ENCODE results near the gene GNA14. TPM values are rescaled to one million over a fixed set of nuclear protein-coding genes. Genes with fewer than 3 reads are reported as not detected.

GNA14 gene
- total and polyA plus RNA-seq, 2 donors (not counting 1 experiment from before 2014, with no cell fraction given) = 0.50 to 0.52 TPM

DNA sequence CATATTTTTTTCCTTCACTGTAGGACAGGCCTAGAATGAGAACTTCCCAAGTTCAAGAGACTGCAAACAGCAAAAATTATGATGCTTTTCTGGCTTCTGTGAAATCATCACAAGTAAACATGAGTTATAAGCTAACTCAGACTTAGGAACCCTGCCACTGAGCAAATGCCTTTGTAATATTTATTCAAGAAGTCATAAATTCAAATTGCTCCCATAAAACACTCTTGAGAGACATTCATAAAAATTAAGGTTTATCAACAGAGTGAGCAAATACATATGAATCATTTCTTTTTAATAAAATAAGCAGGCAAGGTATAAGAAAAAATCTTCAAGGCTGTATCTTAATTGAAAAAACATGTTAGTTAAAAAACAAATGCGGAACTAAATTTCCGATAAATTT, 124.2 kb downstream of the GNA14 start:
- no peak overlapping the region for H2AFZ ChIP-seq (ENCODE audit: low read length)
- DNase-seq (ENCODE audit: low read depth in 2 of 2) = no peak
- no peaks in the 10 kb centered on the region for H3K36me3 ChIP-seq (ENCODE audit: control insufficient read depth, insufficient read depth, low read length)
- TF ChIP-seq, protein P1, sequence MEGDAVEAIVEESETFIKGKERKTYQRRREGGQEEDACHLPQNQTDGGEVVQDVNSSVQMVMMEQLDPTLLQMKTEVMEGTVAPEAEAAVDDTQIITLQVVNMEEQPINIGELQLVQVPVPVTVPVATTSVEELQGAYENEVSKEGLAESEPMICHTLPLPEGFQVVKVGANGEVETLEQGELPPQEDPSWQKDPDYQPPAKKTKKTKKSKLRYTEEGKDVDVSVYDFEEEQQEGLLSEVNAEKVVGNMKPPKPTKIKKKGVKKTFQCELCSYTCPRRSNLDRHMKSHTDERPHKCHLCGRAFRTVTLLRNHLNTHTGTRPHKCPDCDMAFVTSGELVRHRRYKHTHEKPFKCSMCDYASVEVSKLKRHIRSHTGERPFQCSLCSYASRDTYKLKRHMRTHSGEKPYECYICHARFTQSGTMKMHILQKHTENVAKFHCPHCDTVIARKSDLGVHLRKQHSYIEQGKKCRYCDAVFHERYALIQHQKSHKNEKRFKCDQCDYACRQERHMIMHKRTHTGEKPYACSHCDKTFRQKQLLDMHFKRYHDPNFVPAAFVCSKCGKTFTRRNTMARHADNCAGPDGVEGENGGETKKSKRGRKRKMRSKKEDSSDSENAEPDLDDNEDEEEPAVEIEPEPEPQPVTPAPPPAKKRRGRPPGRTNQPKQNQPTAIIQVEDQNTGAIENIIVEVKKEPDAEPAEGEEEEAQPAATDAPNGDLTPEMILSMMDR (conservative IDR thresholded peaks at IDR 0.05 in 1 of 2, IDR thresholded peaks at IDR 0.05 in 1 of 2; ENCODE audit: low read depth in 1 of 2, low read length in 2 of 2) = no peak
- TF ChIP-seq EZH2 (IDR thresholded peaks at IDR 0.05; ENCODE audit: low read length, missing control alignments) = no peak
- H3K4me2 ChIP-seq (ENCODE audit: extremely low read depth, insufficient read depth, low read length) = no peak overlapping the region
- no peaks in the 10 kb centered on the region for H4K20me1 ChIP-seq (ENCODE audit: control insufficient read depth, extremely low read depth, insufficient read depth, low read length)
- no peak overlapping the region for H3K27ac ChIP-seq (ENCODE audit: insufficient read depth, low read length)
- H3K9ac ChIP-seq (ENCODE audit: insufficient read depth, low read length) = no peak overlapping the region
- no peaks in the 10 kb centered on the region for H3K9me3 ChIP-seq (ENCODE audit: control insufficient read depth, insufficient read depth, low read depth, low read length)
- no peak overlapping the region for H3K4me3 ChIP-seq (replicated peaks in 1 of 4; ENCODE audit: control extremely low read depth in 1 of 4, insufficient read depth in 1 of 4, low read depth in 3 of 4, low read length in 4 of 4)
- H3K27me3 ChIP-seq (ENCODE audit: control insufficient read depth, insufficient read depth, low read length) = no peaks in the 10 kb centered on the region
- no peaks in the 10 kb centered on the region for H3K4me1 ChIP-seq (ENCODE audit: control insufficient read depth, extremely low read depth, insufficient read depth, low read length)
- H3K79me2 ChIP-seq (ENCODE audit: control insufficient read depth, insufficient read depth, low read length) = no peaks in the 10 kb centered on the region

DNA sequence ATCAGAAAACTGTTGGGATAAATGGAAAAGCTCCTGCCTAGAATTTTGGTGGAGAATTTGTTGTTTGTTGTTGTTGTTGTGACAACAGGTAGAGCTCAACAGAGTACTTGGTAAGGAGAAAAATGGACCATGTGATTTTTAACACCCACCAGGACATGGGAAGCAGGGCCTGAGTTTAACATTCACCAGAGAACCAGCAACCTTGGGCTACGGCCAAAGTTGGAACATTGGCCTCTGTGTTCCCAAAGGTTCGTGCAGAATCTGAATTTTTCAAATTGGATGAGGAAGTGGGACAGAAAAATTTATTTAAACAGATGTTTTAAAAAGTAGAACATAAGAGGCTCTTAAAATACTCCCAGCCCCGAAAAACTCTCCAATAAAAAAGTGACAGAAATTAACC, 127.0 kb downstream of the GNA14 start:
- Histone ChIP-seq H3K9me3 (ENCODE audit: control insufficient read depth, insufficient read depth, low read depth, low read length) (no peaks in the 10 kb centered on the region), H3K27me3 (ENCODE audit: control insufficient read depth, insufficient read depth, low read length) (no peaks in the 10 kb centered on the region), H3K79me2 (ENCODE audit: control insufficient read depth, insufficient read depth, low read length) (no peaks in the 10 kb centered on the region), H3K4me1 (ENCODE audit: control insufficient read depth, extremely low read depth, insufficient read depth, low read length) (no peaks in the 10 kb centered on the region), H3K4me2 (ENCODE audit: extremely low read depth, insufficient read depth, low read length) (no peak overlapping the region), H3K4me3 (replicated peaks in 1 of 4; ENCODE audit: control extremely low read depth in 1 of 4, insufficient read depth in 1 of 4, low read depth in 3 of 4, low read length in 4 of 4) (no peak overlapping the region), H3K36me3 (ENCODE audit: control insufficient read depth, insufficient read depth, low read length) (no peaks in the 10 kb centered on the region), H3K27ac (ENCODE audit: insufficient read depth, low read length) (no peak overlapping the region), H4K20me1 (ENCODE audit: control insufficient read depth, extremely low read depth, insufficient read depth, low read length) (no peaks in the 10 kb centered on the region), H2AFZ (ENCODE audit: low read length) (no peak overlapping the region), H3K9ac (ENCODE audit: insufficient read depth, low read length) (no peak overlapping the region)
- no peak for DNase-seq (ENCODE audit: low read depth in 2 of 2)
- no peak for TF ChIP-seq EZH2 (IDR thresholded peaks at IDR 0.05; ENCODE audit: low read length, missing control alignments)
- TF ChIP-seq, protein P1 (conservative IDR thresholded peaks at IDR 0.05 in 1 of 2, IDR thresholded peaks at IDR 0.05 in 1 of 2; ENCODE audit: low read depth in 1 of 2, low read length in 2 of 2) = no peak

DNA sequence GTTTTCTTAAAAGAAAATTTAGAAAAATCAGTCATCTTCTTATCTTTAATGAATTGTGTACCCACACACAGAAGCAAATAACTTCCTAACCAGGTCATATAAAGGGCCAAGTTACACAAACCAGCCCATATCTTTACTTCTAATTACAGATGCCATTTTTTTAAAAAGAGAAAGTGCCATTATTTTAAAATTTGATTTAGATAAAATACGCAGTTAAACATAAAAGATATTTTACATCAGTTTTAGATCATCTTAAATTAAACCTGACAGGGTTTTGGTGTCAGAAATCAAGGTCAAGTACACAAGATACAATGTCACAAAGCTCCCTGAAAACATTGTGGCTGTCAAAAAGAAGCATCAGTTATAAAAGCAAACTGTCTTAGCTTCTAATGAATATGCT, 129.4 kb downstream of the GNA14 start:
- no peak for DNase-seq (ENCODE audit: low read depth in 2 of 2)
- Histone ChIP-seq H3K79me2 (ENCODE audit: control insufficient read depth, insufficient read depth, low read length) (no peaks in the 10 kb centered on the region), H3K9me3 (ENCODE audit: control insufficient read depth, insufficient read depth, low read depth, low read length) (no peaks in the 10 kb centered on the region), H3K27me3 (ENCODE audit: control insufficient read depth, insufficient read depth, low read length) (no peaks in the 10 kb centered on the region), H4K20me1 (ENCODE audit: control insufficient read depth, extremely low read depth, insufficient read depth, low read length) (no peaks in the 10 kb centered on the region), H3K4me3 (replicated peaks in 1 of 4; ENCODE audit: control extremely low read depth in 1 of 4, insufficient read depth in 1 of 4, low read depth in 3 of 4, low read length in 4 of 4) (no peak overlapping the region), H3K36me3 (ENCODE audit: control insufficient read depth, insufficient read depth, low read length) (no peaks in the 10 kb centered on the region), H3K4me1 (ENCODE audit: control insufficient read depth, extremely low read depth, insufficient read depth, low read length) (no peaks in the 10 kb centered on the region), H3K27ac (ENCODE audit: insufficient read depth, low read length) (no peak overlapping the region), H2AFZ (ENCODE audit: low read length) (no peak overlapping the region), H3K4me2 (ENCODE audit: extremely low read depth, insufficient read depth, low read length) (no peak overlapping the region), H3K9ac (ENCODE audit: insufficient read depth, low read length) (no peak overlapping the region)
- TF ChIP-seq, protein P1 (conservative IDR thresholded peaks at IDR 0.05 in 1 of 2, IDR thresholded peaks at IDR 0.05 in 1 of 2; ENCODE audit: low read depth in 1 of 2, low read length in 2 of 2) = no peak
- TF ChIP-seq EZH2 (IDR thresholded peaks at IDR 0.05; ENCODE audit: low read length, missing control alignments) = no peak

Data from fibroblast of lung (primary cell).